ENCODE data around the gene RABEPK.
"Not testable (repeated sequence)": the region's sequence is repeated elsewhere in the genome, so short reads cannot be mapped to it uniquely, and the experiment has no call there.

Gene RABEPK

DNA sequence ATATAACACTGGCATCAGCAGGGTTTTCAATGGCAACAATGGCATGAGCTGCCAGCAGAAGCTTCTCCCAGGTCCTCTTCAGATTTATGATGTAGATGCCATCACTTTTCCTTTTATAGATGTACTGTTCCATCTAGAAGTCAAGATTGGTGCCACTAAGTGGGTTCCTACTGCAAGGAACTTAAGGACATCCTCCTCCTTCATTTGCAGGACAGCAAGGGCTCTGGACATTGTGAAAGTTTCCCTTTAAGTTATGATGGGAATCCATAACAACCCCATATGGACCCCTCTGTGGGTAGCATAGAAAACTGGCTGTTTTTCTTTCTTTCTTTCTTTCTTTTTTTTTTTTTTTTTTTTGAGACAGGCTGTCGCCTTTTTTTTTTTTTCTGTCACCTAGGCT is 4.8 kb upstream of the RABEPK start:
- DNase-seq (ENCODE audit: low spot score) = not testable (repeated sequence)

DNA sequence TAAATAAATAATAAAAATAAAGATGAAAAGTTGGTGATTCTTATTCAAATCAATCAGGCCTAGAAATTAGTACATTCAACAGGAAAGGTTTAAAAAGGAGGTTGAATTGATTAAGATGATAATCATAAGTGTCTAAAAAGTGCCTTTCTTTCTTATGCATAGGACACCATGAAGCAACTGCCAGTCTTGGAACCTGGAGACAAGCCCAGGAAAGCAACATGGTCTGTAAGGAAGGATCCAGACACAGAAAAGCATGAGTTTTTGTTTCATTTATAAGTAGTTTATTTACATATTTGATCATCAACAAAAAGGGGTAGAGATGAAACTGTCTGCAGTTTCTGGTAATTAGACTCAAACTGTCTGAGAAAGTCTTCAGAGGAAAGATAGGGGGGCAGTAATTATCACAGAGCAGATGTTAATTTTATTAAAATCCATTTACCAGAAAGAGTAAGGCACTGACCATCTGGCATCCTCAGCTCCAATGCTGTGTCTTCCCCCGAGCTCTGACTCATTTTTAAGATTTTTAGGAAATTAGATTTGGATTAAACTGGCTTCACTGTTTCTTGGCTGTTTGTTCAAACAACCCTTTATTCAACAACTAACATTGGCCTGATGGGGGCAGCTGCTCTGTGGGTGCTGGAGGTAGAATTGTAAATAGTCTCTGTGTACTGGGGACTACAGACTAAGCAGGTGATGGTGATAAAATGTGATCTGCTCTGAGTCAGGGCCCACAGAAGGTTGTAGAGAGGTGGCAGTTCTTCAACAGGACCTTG is 2.7 kb downstream of the RABEPK start:
- no peak for DNase-seq (ENCODE audit: low spot score)

GRCh38 chr9:125204477-125204876 is 4.1 kb downstream of the RABEPK start:
- no peak for DNase-seq (ENCODE audit: low spot score)

- no peak for DNase-seq (ENCODE audit: low spot score)
These were observed 13.8 kb downstream of the RABEPK start for GRCh38 chr9:125214186-125214585.

- no peak for DNase-seq (ENCODE audit: low spot score)
These were observed 18.3 kb downstream of the RABEPK start for GRCh38 chr9:125218621-125219020.

DNA sequence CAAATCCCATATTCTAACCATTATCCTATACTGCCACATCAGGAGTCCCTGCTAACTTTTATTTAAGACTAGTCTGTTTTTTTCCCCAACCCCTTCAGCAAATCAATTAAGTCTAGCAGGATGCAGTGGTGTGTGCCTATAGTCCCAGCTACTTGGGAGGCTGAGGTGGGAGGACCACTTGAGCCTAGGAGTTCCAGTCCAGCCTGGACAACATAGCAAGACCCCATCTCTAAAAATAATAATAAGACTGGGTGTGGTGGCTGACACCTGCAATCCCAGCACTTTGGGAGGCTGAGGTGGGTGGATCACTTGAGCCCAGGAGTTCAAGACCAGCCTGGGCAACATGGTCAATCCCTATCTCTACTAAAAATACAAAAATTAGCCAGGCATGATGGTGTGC is 24.5 kb downstream of the RABEPK start:
- DNase-seq (ENCODE audit: low spot score) = not testable (repeated sequence)

GRCh38 chr9:125227761-125228160 is 27.4 kb downstream of the RABEPK start:
- DNase-seq (ENCODE audit: low spot score) = no peak

DNA sequence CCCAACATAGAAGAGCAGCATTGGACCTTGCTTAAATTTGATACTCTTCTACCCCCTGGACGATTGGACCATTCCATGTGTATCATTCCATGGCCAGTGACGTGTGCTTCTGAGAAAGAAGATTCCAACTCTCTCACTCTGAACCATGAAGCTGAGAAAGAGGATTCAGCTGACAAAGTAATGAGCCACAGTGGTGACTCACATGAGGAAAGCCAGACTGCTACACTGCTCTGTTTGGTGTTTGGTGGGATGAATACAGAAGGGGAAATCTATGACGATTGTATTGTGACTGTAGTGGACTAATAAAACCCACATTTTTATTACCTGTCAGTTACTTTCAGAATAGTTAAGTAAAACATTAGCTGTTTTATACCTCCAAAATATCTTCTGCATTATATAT is 33.3 kb downstream of the RABEPK start:
- peak; percentile 72 for DNase-seq (ENCODE audit: low spot score)

- DNase-seq (ENCODE audit: low spot score) = not testable (repeated sequence)
These were observed 33.8 kb downstream of the RABEPK start for GRCh38 chr9:125234099-125234498.

GRCh38 chr9:125235804-125236519 is 35.6 kb downstream of the RABEPK start:
- DNase-seq (ENCODE audit: low spot score) = no peak

DNA sequence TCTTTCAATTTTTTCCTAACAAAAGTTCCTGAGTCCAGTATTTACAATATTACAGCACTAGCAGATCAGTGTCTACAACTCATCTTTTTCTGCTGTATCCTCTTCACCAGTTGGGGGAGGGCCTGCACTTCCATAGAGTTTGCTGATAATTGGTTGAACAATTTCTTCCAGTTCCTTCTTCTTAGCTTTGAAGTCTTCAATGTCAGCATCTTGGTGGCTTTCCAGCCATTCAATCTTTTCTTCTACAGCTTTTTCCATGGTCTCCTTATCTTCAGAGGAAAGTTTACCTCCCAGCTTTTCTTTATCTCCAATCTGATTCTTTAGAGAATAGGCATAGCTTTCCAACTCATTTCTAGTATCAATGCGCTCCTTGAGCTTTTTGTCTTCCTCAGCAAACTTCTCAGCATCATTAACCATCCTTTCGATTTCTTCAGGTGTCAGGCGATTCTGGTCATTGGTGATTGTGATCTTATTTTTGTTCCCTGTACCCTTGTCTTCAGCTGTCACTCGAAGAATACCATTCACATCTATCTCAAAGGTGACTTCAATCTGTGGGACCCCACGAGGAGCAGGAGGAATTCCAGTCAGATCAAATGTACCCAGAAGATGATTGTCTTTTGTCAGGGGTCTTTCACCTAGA is 36.3 kb downstream of the RABEPK start:
- not testable (repeated sequence) for DNase-seq (ENCODE audit: low spot score)

DNA sequence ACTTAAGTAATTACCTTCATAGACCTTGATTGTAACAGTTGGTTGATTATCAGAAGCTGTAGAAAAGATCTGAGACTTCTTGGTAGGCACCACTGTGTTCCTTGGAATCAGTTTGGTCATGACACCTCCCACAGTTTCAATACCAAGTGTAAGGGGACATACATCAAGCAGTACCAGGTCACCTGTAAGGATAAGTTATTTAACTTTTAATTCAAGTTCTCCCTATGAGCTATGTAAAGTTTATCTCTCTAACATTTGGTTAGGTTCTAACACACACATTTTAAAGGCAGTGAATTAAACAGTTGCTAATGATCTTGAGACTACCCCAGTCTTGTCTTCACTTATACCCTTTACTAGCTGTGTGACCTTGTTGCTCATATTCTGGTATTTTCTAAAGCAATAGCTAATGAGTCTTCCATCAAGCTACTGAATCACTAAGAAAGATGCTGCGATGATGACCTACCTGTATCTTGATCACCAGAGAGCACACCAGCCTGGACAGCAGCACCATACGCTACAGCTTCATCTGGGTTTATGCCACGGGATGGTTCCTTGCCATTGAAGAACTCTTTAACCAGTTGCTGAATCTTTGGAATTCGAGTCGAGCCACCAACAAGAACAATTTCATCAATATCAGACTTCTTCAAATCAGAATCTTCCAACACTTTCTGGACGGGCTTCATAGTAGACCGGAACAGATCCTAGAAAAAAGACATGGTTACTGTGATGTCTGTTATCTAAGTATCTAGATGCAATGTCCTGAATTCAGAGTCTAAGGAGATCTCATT is 38.0 kb downstream of the RABEPK start:
- no peak for DNase-seq (ENCODE audit: low spot score)

DNA sequence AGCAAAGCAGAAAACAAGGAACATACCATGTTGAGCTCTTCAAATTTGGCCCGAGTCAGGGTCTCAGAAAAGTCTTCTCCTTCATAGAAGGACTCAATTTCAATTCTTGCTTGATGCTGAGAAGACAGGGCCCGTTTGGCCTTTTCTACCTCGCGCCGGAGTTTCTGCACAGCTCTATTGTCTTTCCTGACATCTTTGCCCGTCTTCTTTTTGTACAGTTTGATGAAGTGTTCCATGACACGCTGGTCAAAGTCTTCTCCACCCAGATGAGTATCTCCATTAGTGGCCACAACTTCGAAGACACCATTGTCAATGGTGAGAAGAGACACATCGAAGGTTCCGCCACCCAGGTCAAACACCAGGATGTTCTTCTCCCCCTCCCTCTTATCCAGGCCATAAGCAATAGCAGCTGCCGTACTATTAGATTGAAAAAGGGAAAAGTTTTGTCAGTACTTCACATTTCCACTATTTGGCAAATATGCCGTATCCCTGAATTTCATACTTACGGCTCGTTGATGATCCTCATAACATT is 38.6 kb downstream of the RABEPK start:
- no peak for DNase-seq (ENCODE audit: low spot score)

DNA sequence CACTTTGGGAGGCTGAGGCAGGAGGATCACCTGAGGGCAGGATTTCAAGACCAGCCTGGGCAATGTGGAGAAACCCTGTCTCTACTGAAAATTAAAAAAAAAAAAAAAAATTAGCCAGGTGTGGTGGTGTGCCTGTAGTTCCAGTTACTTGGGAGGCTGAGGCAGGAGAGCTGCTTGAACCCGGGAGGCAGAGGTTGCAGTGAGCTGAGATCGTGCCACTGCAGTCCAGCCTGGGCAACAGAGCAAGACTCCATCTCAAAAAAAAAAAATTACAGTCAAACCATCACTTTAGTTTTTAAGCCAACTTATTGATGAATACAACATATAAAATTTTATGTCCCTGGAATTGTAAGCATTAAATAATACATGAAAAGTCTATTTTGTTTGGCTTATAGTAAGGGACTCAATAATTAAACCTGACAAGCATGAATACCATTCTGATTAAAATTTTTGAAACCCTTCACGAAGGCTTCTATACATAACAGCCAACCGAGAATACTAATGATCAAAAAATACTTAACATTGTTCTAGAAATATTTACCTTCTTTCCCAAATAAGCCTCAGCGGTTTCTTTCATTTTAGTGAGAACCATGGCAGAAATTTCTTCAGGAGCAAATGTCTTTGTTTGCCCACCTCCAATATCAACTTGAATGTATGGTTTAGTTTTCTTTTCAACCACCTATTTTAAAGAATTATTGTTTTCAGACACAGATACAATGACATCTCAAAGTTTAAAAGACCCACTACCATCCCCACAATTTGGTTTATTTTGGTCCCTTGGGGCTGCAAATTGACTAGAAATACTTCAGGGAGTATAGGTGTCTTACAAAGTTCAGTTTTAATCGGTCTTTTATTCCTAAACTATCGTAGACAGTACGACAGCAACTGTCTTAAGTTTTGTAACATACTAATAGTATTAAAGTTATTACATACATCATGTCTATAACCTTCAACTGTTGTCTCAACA is 39.6 kb downstream of the RABEPK start:
- DNase-seq (ENCODE audit: low spot score) = no peak

DNA sequence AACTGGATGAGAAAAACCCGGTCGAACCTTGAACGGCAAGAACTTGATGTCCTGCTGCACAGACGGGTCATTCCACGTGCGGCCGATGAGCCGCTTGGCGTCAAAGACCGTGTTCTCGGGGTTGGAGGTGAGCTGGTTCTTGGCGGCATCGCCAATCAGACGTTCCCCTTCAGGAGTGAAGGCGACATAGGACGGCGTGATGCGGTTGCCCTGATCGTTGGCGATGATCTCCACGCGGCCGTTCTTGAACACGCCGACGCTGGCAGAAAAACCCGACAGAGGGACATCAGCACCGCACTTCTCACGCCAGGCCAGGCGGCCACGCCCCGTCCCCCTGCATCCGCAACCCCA is 40.3 kb downstream of the RABEPK start:
- no peak for DNase-seq (ENCODE audit: low spot score)

GRCh38 chr9:125241000-125241862 is 40.9 kb downstream of the RABEPK start, which contains the start of gene HSPA5:
HSPA5 (minus strand) TSS chr9:125241343; CDS start chr9:125241126, 217 bp downstream.
- DNase-seq (ENCODE audit: low spot score) = peak; percentile 99

DNA sequence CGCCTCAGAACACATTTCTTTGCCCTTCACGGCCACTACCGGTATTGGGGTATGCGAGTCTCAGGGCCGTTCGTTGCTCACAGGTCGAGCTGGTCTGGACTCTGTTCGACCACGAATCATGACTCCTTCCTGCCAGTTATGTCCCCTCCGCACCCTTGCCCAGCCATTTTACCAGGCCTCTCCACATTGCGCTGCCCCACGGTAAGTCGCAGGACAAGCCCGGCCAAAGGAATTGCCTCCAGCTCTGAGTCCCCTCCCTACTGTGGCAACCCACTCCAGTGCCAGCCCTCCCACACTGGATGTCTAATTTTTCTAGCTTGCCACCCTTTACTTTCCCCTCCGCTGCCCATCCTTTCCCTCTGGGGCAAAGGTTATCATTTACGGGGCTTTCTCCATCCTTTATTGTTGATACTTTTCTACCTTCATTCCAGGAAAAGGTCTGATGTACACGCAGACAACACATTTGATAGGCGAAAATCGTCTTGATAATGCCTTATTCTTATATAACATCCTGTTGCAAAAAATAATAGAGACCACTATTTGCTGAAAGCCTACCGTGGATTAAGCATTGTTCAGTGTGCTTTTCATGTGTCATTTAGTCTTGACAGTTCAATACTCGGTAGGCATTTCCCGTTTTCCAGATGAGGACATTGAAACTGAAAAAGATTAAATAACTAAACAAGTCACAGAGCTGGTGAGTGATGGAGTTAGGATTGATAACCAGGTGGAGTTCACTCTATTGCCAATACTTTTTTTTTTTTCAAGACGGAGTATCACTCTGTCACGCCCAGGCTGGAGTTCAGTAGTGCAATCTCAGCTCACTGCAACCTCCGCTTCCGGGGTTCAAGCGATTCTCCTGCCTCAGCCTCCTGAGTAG is 41.8 kb downstream of the RABEPK start:
- peak; percentile 24 for DNase-seq (ENCODE audit: low spot score)

GRCh38 chr9:125243792-125244260 is 43.5 kb downstream of the RABEPK start:
- DNase-seq (ENCODE audit: low spot score) = no peak

- no peak for DNase-seq (ENCODE audit: low spot score)
These were observed 45.9 kb downstream of the RABEPK start for GRCh38 chr9:125246261-125246667.
